Measurements from ENCODE around the gene OVAAL.

Gene OVAAL

GRCh38 chr1:180566495-180566894 lies 7.7 kb downstream of the OVAAL start:
- in situ Hi-C loops (cut with MboI; ENCODE audit: low sequenced_read_pairs): no loop called here

- in situ Hi-C loops (cut with MboI; ENCODE audit: low sequenced_read_pairs): no loop called here
Measured at GRCh38 chr1:180567654-180568053, 8.9 kb downstream of the OVAAL start.

- in situ Hi-C loops (cut with MboI; ENCODE audit: low sequenced_read_pairs): no loop called here
Measured at GRCh38 chr1:180568184-180568583, 9.4 kb downstream of the OVAAL start.

GRCh38 chr1:180571060-180571831 lies 12.5 kb downstream of the OVAAL start:
- in situ Hi-C loops (cut with MboI; ENCODE audit: low sequenced_read_pairs): no loop called here

GRCh38 chr1:180571832-180572636 lies 13.3 kb downstream of the OVAAL start:
- in situ Hi-C loops (cut with MboI; ENCODE audit: low sequenced_read_pairs): no loop called here

- in situ Hi-C loops (cut with MboI; ENCODE audit: low sequenced_read_pairs): no loop called here
Measured at GRCh38 chr1:180572760-180573159, 14.0 kb downstream of the OVAAL start.

- in situ Hi-C loops (cut with MboI; ENCODE audit: low sequenced_read_pairs): no loop called here
Measured at GRCh38 chr1:180574031-180574713, 15.4 kb downstream of the OVAAL start.

- in situ Hi-C loops (cut with MboI; ENCODE audit: low sequenced_read_pairs): no loop called here
Measured at GRCh38 chr1:180577361-180577760, 18.6 kb downstream of the OVAAL start.

GRCh38 chr1:180579961-180580611 lies 21.3 kb downstream of the OVAAL start:
- in situ Hi-C loops (cut with MboI; ENCODE audit: low sequenced_read_pairs): no loop called here

GRCh38 chr1:180581635-180582039 lies 22.9 kb downstream of the OVAAL start:
- in situ Hi-C loops (cut with MboI; ENCODE audit: low sequenced_read_pairs): no loop called here

GRCh38 chr1:180584869-180585268 lies 26.1 kb downstream of the OVAAL start:
- in situ Hi-C loops (cut with MboI; ENCODE audit: low sequenced_read_pairs): no loop called here

GRCh38 chr1:180585994-180586359 lies 27.2 kb downstream of the OVAAL start:
- in situ Hi-C loops (cut with MboI; ENCODE audit: low sequenced_read_pairs): no loop called here

GRCh38 chr1:180586671-180587155 lies 27.9 kb downstream of the OVAAL start:
- in situ Hi-C loops (cut with MboI; ENCODE audit: low sequenced_read_pairs): no loop called here

- in situ Hi-C loops (cut with MboI; ENCODE audit: low sequenced_read_pairs): no loop called here
Measured at GRCh38 chr1:180588121-180588520, 29.4 kb downstream of the OVAAL start.

GRCh38 chr1:180590889-180591288 lies 32.1 kb downstream of the OVAAL start:
- in situ Hi-C loops (cut with MboI; ENCODE audit: low sequenced_read_pairs): no loop called here

- in situ Hi-C loops (cut with MboI; ENCODE audit: low sequenced_read_pairs): no loop called here
Measured at GRCh38 chr1:180593382-180593781, 34.6 kb downstream of the OVAAL start.

- in situ Hi-C loops (cut with MboI; ENCODE audit: low sequenced_read_pairs): no loop called here
Measured at GRCh38 chr1:180594723-180595122, 36.0 kb downstream of the OVAAL start.

- in situ Hi-C loops (cut with MboI; ENCODE audit: low sequenced_read_pairs): no loop called here
Measured at GRCh38 chr1:180595966-180596365, 37.2 kb downstream of the OVAAL start.

- in situ Hi-C loops (cut with MboI; ENCODE audit: low sequenced_read_pairs): no loop called here
Measured at GRCh38 chr1:180597520-180597919, 38.8 kb downstream of the OVAAL start.

GRCh38 chr1:180598333-180598974 lies 39.7 kb downstream of the OVAAL start:
- in situ Hi-C loops (cut with MboI; ENCODE audit: low sequenced_read_pairs): no loop called here

All from HL-60/S4 treated with phorbol 12-myristate 13-acetate at 8.2 ng/mL for 4 days and 3 days (cell line).